Measurements from ENCODE around the gene PLAC8. TPM values are rescaled to one million over a fixed set of nuclear protein-coding genes. Genes with fewer than 3 reads are reported as not detected.
"Not testable (repeated sequence)": the region's sequence is repeated elsewhere in the genome, so short reads cannot be mapped to it uniquely, and the experiment has no call there.

PLAC8 gene, protein sequence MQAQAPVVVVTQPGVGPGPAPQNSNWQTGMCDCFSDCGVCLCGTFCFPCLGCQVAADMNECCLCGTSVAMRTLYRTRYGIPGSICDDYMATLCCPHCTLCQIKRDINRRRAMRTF
- polyA plus RNA-seq (ENCODE audit: low read depth in 6 of 6) = 1,000 to 10,000 TPM in 3 of 6 donors, 100 to 1,000 TPM in 3; 826 to 1,431 (median 949) TPM

DNA sequence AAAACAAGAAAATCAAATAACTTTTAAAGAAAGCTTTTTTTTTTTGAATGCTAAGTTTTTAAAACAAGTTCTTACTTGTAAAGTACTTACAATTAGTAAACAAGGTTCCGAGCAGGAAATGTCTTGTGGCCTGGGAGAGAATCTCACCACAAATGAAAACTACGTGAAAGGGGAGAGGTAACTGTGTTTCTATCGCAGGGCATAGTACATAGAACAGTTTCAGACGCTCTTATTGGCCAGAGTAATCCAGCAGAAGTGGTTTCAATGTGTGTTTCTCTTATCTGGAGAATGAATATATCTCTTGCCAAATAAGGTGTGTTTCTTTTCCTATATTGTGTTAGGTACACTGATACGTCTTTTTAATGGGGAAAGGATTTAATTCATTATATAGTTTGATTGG is at the start of gene PLAC8:
Gene PLAC8 (minus strand): TSS at position 154 of the 400 bp plus-strand sequence. CDS start 6,808 bp downstream, outside the sequence.
- H3K27ac Mint-ChIP-seq = peak within 1 kb of the TSS; percentile 87 to 98 (median 95)
- no peaks in the 10 kb centered on the region for H3K27me3 Mint-ChIP-seq
- no peak for DNase-seq
- no peaks in the 10 kb centered on the region for H3K9me3 Mint-ChIP-seq
- peaks cover 28 to 31% (median 30%) of the 10 kb centered on the region in 3 donors for H3K4me1 Mint-ChIP-seq
- ATAC-seq (ENCODE audit: low read depth in 2 of 2) = peak; percentile 13 to 20
- peaks cover 6 to 8% of the 10 kb centered on the region in 2 donors for H3K36me3 Mint-ChIP-seq
- H3K4me3 Mint-ChIP-seq = peak within 1 kb of the TSS; percentile 89 to 100 (median 98)

DNA sequence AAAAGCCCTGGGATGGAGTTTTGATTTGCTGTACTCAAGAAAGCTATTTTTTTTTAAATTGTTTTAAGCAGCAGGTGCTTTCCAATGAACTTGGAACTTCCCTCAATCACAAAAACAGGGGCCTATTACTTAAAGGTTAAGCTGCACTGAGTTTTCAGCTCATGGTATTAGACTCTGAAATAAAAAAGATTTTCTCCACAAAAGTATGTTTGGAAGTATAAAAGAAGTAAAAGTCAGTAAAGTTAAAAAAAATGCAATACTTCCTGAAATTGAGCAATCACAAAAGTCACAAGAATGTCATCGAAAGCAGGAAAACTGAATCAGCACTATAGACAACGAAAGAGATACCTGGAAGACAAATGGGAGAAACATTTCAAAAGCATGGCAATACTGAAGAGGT is 38.9 kb upstream of the PLAC8 start:
- peaks cover 0 to 6% (median 0%) of the 10 kb centered on the region in 7 donors for H3K9me3 Mint-ChIP-seq
- H3K27me3 Mint-ChIP-seq = no peaks in the 10 kb centered on the region
- DNase-seq = no peak
- peak overlapping the region in 4 of 6 donors; percentile 34 to 85 (median 80) for H3K27ac Mint-ChIP-seq
- ATAC-seq (ENCODE audit: low read depth in 2 of 2) = peak; percentile 59 to 73
- peaks cover 0 to 24% of the 10 kb centered on the region in 2 donors for H3K36me3 Mint-ChIP-seq
- peaks cover 25 to 36% (median 32%) of the 10 kb centered on the region in 3 donors for H3K4me1 Mint-ChIP-seq
- H3K4me3 Mint-ChIP-seq = peak overlapping the region in 1 of 8 donors; percentile 1

DNA sequence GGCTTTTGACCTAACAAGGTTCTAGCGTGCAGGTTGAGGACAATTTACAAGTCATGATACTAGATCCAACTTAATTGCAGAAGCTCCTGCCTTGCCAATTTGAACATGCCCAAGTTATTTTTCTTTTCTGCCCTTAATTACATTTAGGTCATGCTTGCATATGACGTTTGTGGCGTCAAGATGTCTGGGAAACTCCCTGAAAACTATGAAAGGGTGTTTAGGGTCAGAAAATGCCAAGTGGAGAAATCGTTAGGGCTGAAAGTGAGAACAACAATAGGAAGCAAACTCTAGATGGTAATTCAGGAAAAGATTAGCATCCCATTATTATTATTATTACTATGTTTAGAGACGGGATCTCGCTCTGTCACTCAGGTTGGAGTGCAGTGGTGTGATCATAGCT is 38.2 kb upstream of the PLAC8 start:
- Mint-ChIP-seq H3K36me3 (peaks cover 0 to 24% of the 10 kb centered on the region in 2 donors), H3K4me3 (peak overlapping the region in 3 of 8 donors; percentile 1 to 42 (median 39)), H3K9me3 (peaks cover 0 to 6% (median 0%) of the 10 kb centered on the region in 7 donors), H3K27ac (peak overlapping the region in 5 of 6 donors; percentile 4 to 85 (median 34)), H3K27me3 (no peaks in the 10 kb centered on the region), H3K4me1 (peaks cover 25 to 36% (median 32%) of the 10 kb centered on the region in 3 donors)
- no peak for ATAC-seq (ENCODE audit: low read depth in 2 of 2)
- DNase-seq = no peak

DNA sequence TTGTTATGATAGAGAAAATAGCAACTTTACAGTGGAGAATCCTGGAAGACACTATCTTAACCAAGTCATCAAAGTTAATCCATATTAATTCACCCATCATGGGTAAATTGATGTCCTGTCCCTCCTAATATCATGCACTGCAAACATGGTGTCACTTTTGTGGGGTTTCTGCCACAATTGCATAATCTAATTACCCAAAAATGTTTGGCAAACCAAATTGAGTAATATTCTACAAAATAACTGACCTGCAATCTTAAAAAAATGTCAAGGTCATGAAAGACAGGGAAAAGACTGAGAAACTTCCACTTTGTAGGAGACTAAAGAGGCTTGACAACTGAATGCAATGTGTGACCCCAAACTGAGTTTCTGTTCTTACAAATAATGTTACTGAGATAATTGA is 37.1 kb upstream of the PLAC8 start:
- H3K9me3 Mint-ChIP-seq = peaks cover 0 to 4% (median 0%) of the 10 kb centered on the region in 7 donors
- no peak overlapping the region for H3K27ac Mint-ChIP-seq
- H3K4me1 Mint-ChIP-seq = peaks cover 25 to 36% (median 32%) of the 10 kb centered on the region in 3 donors
- DNase-seq = no peak
- H3K27me3 Mint-ChIP-seq = no peaks in the 10 kb centered on the region
- H3K36me3 Mint-ChIP-seq = peaks cover 0 to 23% of the 10 kb centered on the region in 2 donors
- H3K4me3 Mint-ChIP-seq = no peak overlapping the region
- no peak for ATAC-seq (ENCODE audit: low read depth in 2 of 2)

DNA sequence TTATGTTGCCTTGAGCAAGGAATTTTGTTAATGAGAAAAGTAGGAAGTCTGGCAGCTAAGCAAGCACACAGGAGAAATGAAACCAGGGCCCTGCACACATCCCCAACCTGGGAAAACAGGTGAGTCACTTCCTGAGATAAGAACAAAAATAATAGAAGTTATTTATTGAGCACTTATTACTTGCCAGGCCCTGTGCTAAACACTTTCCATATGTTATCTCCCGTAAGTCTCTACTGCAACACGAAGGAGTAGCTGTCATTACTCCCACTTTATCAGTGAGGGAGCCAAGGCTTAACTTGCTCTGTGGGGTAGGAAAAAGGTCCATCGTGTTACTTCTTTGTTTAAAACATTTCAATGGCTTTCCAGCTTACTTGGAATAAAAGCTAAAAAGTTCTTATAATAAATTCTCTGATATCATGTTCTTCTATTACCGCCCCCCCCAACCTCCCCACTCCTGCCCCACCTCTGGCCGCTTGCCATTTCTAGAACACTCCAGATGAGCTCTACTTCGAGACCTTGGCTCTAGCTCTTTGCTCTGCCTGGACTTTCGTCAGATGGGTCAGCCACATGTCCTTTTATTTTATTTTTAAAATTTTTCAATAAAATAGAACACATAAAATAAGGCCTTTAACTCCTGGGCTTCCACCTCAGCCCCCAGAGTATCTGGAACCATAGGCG is 36.3 kb upstream of the PLAC8 start:
- H3K4me3 Mint-ChIP-seq = no peak overlapping the region
- H3K4me1 Mint-ChIP-seq = peaks cover 30 to 42% (median 38%) of the 10 kb centered on the region in 3 donors
- no peak for ATAC-seq (ENCODE audit: low read depth in 2 of 2)
- H3K27ac Mint-ChIP-seq = peak overlapping the region in 2 of 6 donors; percentile 55 to 93
- no peak for DNase-seq
- H3K36me3 Mint-ChIP-seq = peaks cover 0 to 14% of the 10 kb centered on the region in 2 donors
- no peaks in the 10 kb centered on the region for H3K27me3 Mint-ChIP-seq
- H3K9me3 Mint-ChIP-seq = peaks cover 0 to 1% (median 0%) of the 10 kb centered on the region in 7 donors

DNA sequence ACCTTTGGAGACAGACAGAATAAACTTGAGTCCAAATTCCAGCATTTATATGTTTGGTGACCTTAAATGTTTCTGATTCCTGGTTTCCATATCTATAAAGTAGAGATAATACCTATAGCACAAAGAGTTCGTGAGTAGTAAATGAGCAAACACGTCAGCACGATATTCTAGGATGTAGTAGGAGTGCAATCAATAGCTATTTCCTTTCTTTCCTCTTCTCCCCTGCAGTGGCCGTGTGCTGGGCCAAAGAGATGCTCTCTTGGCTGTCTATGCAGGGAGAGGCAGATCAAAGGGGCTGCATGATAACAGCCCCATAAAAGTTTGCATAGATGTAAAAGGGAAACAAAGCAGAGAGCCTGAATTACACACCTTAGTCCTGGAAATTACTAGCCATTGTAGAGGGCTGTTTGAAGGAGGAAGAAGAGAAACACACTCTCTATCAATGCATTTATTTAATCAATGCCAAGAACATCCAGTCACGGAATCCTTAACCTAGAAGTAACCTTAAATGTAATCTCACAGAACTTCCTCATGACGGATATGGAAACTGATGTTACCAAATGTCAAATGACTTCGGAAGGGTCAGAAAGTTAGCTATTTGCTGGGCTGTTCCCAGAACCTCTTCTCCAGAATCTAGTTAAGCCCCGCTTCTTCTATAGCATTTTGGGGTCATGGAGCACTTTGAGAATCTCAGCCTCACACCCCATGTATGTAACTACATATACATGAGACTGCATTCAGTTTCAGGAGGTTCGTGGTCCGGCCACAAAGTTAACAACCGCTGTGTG is 35.5 kb upstream of the PLAC8 start:
- H3K4me3 Mint-ChIP-seq = no peak overlapping the region
- ATAC-seq (ENCODE audit: low read depth in 2 of 2) = no peak
- H3K4me1 Mint-ChIP-seq = peaks cover 30 to 48% (median 41%) of the 10 kb centered on the region in 3 donors
- H3K27ac Mint-ChIP-seq = peak overlapping the region in 2 of 6 donors; percentile 55 to 93
- peaks cover 0 to 6% (median 0%) of the 10 kb centered on the region in 7 donors for H3K9me3 Mint-ChIP-seq
- peaks cover 3 to 7% of the 10 kb centered on the region in 2 donors for H3K36me3 Mint-ChIP-seq
- H3K27me3 Mint-ChIP-seq = no peaks in the 10 kb centered on the region
- no peak for DNase-seq

DNA sequence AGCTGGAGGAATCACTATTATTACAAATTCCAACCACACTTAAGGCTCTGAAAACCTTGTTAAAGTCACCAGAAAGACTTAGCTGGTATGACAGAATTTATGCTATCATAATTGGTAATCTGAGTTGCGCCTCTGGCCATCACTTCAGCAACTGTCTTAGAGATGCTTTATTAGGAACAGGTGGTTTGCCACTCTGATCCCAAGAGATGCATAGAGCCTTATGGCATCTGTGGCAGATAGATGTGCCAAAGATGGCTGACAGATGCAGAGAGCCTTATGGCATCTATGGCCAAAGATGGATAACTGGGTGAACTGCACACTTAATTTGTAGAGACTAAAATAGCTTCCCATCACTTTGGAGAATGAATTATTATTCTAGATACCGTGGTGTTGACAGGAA is 32.3 kb upstream of the PLAC8 start:
- Mint-ChIP-seq H3K4me3 (no peak overlapping the region), H3K27me3 (no peaks in the 10 kb centered on the region), H3K4me1 (peaks cover 36 to 50% (median 42%) of the 10 kb centered on the region in 3 donors), H3K9me3 (peaks cover 0 to 11% (median 9%) of the 10 kb centered on the region in 7 donors), H3K27ac (no peak overlapping the region), H3K36me3 (peaks cover 0 to 4% of the 10 kb centered on the region in 2 donors)
- no peak for ATAC-seq (ENCODE audit: low read depth in 2 of 2)
- no peak for DNase-seq

DNA sequence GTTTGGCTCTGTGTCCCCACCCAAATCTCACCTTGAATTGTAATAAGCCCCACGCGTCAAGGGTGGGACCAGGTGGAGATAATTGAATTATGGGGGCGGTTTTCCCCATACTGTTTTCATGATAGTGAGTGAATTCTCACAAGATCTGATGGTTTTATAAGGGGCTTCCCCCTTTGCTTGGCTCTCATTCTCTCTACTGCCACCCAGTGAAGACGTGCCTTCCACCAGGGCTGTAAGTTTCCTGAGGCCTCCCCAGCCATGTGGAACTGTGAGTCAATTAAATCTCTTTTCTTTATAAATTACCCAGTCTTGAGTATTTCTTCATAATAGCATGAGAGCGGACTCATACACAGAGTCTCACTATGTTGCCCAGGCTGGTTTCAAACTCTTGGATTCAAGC is 31.2 kb upstream of the PLAC8 start:
- Mint-ChIP-seq H3K4me1 (peaks cover 36 to 53% (median 42%) of the 10 kb centered on the region in 3 donors), H3K27ac (peak overlapping the region in 3 of 6 donors; percentile 29 to 83 (median 41)), H3K9me3 (peaks cover 0 to 11% (median 9%) of the 10 kb centered on the region in 7 donors), H3K4me3 (peak overlapping the region in 6 of 8 donors; percentile 10 to 65 (median 42))
- H3K36me3 Mint-ChIP-seq, H3K27me3 Mint-ChIP-seq: not testable (repeated sequence)
- peak; percentile 96 to 97 for ATAC-seq (ENCODE audit: low read depth in 2 of 2)
- peak; percentile 44 for DNase-seq

DNA sequence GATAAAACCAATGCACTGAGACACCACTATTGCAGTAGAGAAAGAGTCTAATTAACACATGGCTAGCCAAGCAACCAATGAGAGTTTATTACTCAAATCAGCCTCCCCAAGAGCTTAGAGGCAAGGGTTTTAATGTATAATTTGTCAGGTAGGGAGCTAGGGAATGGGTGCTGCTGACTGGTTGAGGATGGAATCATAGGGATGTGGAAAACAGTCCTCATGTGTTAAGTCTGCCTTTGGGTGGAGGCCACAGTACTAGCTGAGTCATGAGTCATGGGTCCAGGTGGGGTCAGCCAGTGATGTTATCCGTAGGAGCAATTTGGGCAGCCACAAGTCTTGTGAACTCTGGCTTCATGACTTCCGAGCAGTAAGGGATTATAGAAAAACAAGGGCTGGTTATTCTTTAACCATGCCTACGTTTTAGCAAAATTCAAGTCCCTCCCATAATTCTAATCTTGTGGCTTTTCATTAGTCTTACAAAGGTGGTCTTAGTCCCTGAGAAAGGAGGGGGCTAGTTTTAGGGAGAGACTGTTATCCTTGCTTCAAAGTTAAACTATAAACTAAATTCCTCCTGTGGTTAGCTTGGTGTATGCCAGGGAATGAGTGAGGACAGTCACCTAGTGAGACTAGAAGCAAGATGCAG is 25.1 kb upstream of the PLAC8 start:
- H3K4me1 Mint-ChIP-seq = peaks cover 42 to 70% (median 50%) of the 10 kb centered on the region in 3 donors

DNA sequence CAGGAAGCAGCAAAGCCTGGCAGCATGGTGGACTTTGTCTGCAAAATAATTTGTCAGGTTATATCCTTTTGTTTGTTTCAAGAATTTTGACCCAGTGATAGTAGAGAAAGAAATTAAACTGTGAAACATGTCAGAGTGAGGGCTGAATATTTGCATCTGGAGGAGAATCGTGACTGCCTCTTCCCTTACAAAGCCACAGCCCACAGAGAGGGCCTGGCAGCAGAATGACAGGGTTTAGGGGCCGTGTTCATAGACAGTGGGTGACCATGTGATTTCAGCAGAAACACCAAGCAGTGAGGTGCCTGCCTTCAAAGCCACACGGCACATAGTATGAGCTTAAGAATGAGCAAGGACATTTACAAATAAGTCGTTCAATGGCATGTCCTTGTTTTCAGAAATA is 24.4 kb upstream of the PLAC8 start:
- H3K4me1 Mint-ChIP-seq = peaks cover 36 to 63% (median 50%) of the 10 kb centered on the region in 3 donors
- ATAC-seq (ENCODE audit: low read depth in 2 of 2) (peak; percentile 64 to 68), DNase-seq (no peak)
- no peaks in the 10 kb centered on the region for H3K27me3 Mint-ChIP-seq
- H3K27ac Mint-ChIP-seq = peak overlapping the region in 5 of 6 donors; percentile 12 to 89 (median 30)
- H3K4me3 Mint-ChIP-seq = peak overlapping the region in 5 of 8 donors; percentile 5 to 69 (median 30)
- peaks cover 11 to 22% of the 10 kb centered on the region in 2 donors for H3K36me3 Mint-ChIP-seq
- peaks cover 3 to 44% (median 20%) of the 10 kb centered on the region in 7 donors for H3K9me3 Mint-ChIP-seq

More for the DNA sequence above, 25.1 kb upstream of the PLAC8 start:
- H3K4me3 Mint-ChIP-seq = peak overlapping the region in 4 of 8 donors; percentile 15 to 66 (median 48)
- DNase-seq (no peak), ATAC-seq (ENCODE audit: low read depth in 2 of 2) (no peak)
- H3K36me3 Mint-ChIP-seq = peaks cover 11 to 22% of the 10 kb centered on the region in 2 donors
- H3K27me3 Mint-ChIP-seq = no peaks in the 10 kb centered on the region
- peaks cover 3 to 37% (median 20%) of the 10 kb centered on the region in 7 donors for H3K9me3 Mint-ChIP-seq
- peak overlapping the region in 4 of 6 donors; percentile 1 to 63 (median 34) for H3K27ac Mint-ChIP-seq

DNA sequence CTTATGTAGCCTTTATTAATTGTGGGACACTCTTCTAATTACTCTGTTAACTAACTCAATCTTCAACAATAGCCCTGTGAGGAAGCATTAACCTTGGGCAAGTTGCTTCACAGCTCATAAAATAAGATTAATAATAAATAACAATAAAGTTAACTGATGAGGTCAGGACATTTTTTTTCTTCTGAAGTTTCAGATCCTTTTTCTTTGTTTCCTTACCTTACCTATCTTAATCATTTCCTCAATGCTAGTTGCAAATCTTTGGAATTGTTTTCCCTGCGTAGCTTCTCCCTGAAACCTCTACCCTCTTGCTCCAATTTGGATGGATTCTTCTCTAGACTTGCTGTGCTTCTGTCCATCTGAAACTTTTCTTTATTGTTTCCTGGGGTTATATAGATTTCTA is 17.5 kb upstream of the PLAC8 start:
- Mint-ChIP-seq H3K9me3 (peaks cover 0 to 26% (median 16%) of the 10 kb centered on the region in 7 donors), H3K4me3 (peak overlapping the region in 1 of 8 donors; percentile 20), H3K36me3 (peaks cover 11 to 14% of the 10 kb centered on the region in 2 donors), H3K27ac (peak overlapping the region; percentile 6 to 70 (median 56)), H3K4me1 (peaks cover 24 to 45% (median 39%) of the 10 kb centered on the region in 3 donors), H3K27me3 (no peaks in the 10 kb centered on the region)
- peak; percentile 36 to 40 for ATAC-seq (ENCODE audit: low read depth in 2 of 2)
- no peak for DNase-seq

DNA sequence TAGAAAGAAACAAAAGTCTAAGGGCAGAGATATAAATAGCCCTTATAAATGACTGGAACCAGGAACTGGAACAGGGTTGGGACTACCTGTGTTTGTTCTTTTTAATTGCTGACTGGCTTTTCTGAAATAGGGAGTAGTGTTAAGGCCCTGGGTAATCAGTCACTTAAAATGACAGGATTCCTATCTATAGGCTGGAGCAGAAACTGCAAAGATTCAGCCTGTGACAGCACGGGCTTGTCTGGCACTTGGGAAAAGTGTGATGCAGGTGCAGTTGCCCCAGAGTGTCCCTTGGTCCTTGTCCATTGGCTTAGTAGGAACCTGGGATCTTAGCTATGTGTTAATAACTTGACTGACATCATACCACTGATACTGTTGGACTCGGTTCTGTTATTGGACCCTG is 14.7 kb upstream of the PLAC8 start:
- no peaks in the 10 kb centered on the region for H3K27me3 Mint-ChIP-seq
- peaks cover 0 to 9% (median 3%) of the 10 kb centered on the region in 7 donors for H3K9me3 Mint-ChIP-seq
- ATAC-seq (ENCODE audit: low read depth in 2 of 2) (no peak), DNase-seq (no peak)
- peak overlapping the region in 1 of 8 donors; percentile 21 for H3K4me3 Mint-ChIP-seq
- no peaks in the 10 kb centered on the region for H3K36me3 Mint-ChIP-seq
- peak overlapping the region in 1 of 6 donors; percentile 70 for H3K27ac Mint-ChIP-seq
- H3K4me1 Mint-ChIP-seq = peaks cover 30 to 60% (median 51%) of the 10 kb centered on the region in 3 donors

Data from naive B cell (primary cell).